CD4-positive, alpha-beta T cell (primary cell): Measurements from ENCODE around the gene SEC24A. TPM values are rescaled to one million over a fixed set of nuclear protein-coding genes. Genes with fewer than 3 reads are reported as not detected.

ENCODE experiments used
- ATAC-seq: fragments of 200-7000 bp; cut with Tn5 transposase; one replicate; pipeline ENCODE4 v1.10.0; 2022; ENCODE audit warnings: mild to moderate bottlenecking; ENCODE audit not compliant: poor library complexity
- CTCF ChIA-PET: fragments of 350-600 bp; sonication (Branson Sonifier 250); formaldehyde crosslinking; loops from one replicate; lab custom pipeline; 2021; ENCODE audit warnings: antibody characterized with exemption, inconsistent platforms; lab: Charles Lee
- POLR2A ChIA-PET: fragments of 350-600 bp; sonication (Branson Sonifier 250); formaldehyde crosslinking; loops from one replicate; lab custom pipeline; 2021; ENCODE audit warnings: antibody characterized with exemption, inconsistent platforms; lab: Charles Lee
- DNase-seq, 14 experiments: peaks; one replicate each; pipeline ENCODE4 v3.0.0-alpha.2; 2013 to 2020; ENCODE audit warnings: mixed read lengths in 2 of 14
- H3K27ac ChIP-seq, 2 donors: one replicate each; pipeline versions ENCODE4 v1.5.1 to v1.7.0; 2013; ENCODE audit warnings: low read length in 2 of 2, low read depth in 1 of 2, mild to moderate bottlenecking in 1 of 2
- H3K27me3 ChIP-seq, 2 experiments: 1 replicate in 1 of 2; 2 replicates in 1 of 2; pipeline versions ENCODE4 v1.6.1 to v1.7.0; 2013; ENCODE audit warnings: low read length in 2 of 2, control low read depth in 1 of 2, mild to moderate bottlenecking in 1 of 2, moderate library complexity in 1 of 2; ENCODE audit not compliant: insufficient read depth in 2 of 2, control insufficient read depth in 1 of 2
- H3K36me3 ChIP-seq: one replicate; pipeline ENCODE4 v1.6.1; 2013; ENCODE audit warnings: low read length, control low read depth; ENCODE audit not compliant: insufficient read depth
- H3K4me1 ChIP-seq: one replicate; pipeline ENCODE4 v1.6.1; 2013; ENCODE audit warnings: low read length, control low read depth; ENCODE audit not compliant: insufficient read depth
- H3K4me3 ChIP-seq: one replicate; pipeline ENCODE4 v1.5.1; 2013; ENCODE audit warnings: mild to moderate bottlenecking, low read length, moderate library complexity
- H3K9me3 ChIP-seq, 2 experiments: 1 replicate in 1 of 2; 2 replicates in 1 of 2; pipeline versions ENCODE4 v1.6.1 to v1.7.0; 2013; ENCODE audit warnings: low read length in 2 of 2, mild to moderate bottlenecking in 2 of 2, control low read depth in 1 of 2, moderate library complexity in 1 of 2; ENCODE audit not compliant: control insufficient read depth in 1 of 2, insufficient read depth in 1 of 2
- H3K27ac Mint-ChIP-seq: one replicate; pipeline ENCODE4 v1.8.0; 2020; ENCODE audit warnings: mixed read lengths
- H3K27me3 Mint-ChIP-seq: one replicate; pipeline ENCODE4 v1.8.0; 2021; ENCODE audit warnings: mixed read lengths
- H3K36me3 Mint-ChIP-seq: one replicate; pipeline ENCODE4 v1.8.0; 2021; ENCODE audit warnings: low read depth, mixed read lengths
- H3K4me1 Mint-ChIP-seq: one replicate; pipeline ENCODE4 v1.8.0; 2021; ENCODE audit warnings: low read depth, mixed read lengths
- H3K4me3 Mint-ChIP-seq: one replicate; pipeline ENCODE4 v1.8.0; 2020; ENCODE audit warnings: mild to moderate bottlenecking, mixed read lengths
- H3K9me3 Mint-ChIP-seq: one replicate; pipeline ENCODE4 v1.8.0; 2020; ENCODE audit warnings: mixed read lengths
- intact Hi-C, 2 experiments: fragments of 100-400 bp; cut with DNase I in 1 of 2; cut with micrococcal nuclease in 1 of 2; formaldehyde crosslinking; loops; one replicate each; pipeline versions ENCODE4 v1.15.1 to v1.9.0; 2023 to 2025; cut with DNase I, micrococcal nuclease
- total RNA-seq, 174 experiments: library from RNA in 2 of 174; stranded (reverse) in 2 of 174; gene quantifications; one replicate each; pipeline ENCODE4 v1.2.3 and lab custom pipeline; 2021 to 2026
- TF ChIP-seq, protein P1 (sequence below): fragments of 200-600 bp; IDR thresholded peaks from one replicate; pipeline ENCODE4 v1.8.0; 2022; ENCODE audit warnings: antibody characterized with exemption, mild to moderate bottlenecking

Gene SEC24A
- total RNA-seq, 2 experiments from 2014 or later = 11.7 to 12.3 TPM

DNA sequence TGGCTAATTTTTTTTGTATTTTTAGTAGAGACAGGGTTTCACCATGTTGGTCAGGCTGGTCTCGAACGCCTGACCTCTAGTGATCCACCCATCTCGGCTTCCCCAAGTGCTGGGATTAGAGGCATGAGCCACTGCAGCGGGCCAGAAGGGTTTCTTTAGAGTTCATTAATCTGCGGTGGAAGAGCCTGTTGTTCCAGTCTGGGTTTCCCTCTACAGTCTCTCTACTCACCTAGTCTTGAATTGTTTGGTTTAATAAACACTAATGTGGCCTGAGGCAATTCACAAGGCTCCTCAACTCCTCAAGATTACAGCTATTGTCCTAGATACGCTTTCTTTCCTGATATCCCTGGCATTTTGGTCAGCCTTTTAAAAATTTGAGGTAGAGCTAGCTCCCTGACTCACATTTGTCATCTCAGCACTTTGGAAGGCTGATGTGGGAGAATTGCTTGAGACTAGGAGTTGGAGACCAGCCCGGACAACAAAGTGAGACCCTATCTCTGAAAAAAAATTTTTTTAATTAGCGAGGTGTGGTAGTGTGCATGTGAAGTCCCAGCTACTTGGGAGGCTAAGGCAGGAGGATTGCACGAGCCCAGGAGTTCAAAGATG lies 11.4 kb upstream of the SEC24A start:
- H3K36me3 Mint-ChIP-seq = peaks cover 4% of the 10 kb centered on the region
- H3K4me3 Mint-ChIP-seq = no peak overlapping the region
- Histone ChIP-seq H3K36me3 (no peaks in the 10 kb centered on the region), H3K9me3 (no peaks in the 10 kb centered on the region), H3K27me3 (no peaks in the 10 kb centered on the region), H3K4me1 (peaks cover 8% of the 10 kb centered on the region), H3K27ac (no peak overlapping the region), H3K4me3 (no peak overlapping the region)
- ATAC-seq (no peak), DNase-seq (no peak)
- peaks cover 11% of the 10 kb centered on the region for H3K4me1 Mint-ChIP-seq
- H3K9me3 Mint-ChIP-seq = no peaks in the 10 kb centered on the region
- POLR2A ChIA-PET = interaction anchor here (0.6 to 1.4 kb wide), 2 partner anchors 11 to 91 kb away, joined by 3 to 5 read pairs; partner anchors contain the start of gene SEC24A
- intact Hi-C loops = no loop called here
- no peaks in the 10 kb centered on the region for H3K27me3 Mint-ChIP-seq
- TF ChIP-seq, protein P1, sequence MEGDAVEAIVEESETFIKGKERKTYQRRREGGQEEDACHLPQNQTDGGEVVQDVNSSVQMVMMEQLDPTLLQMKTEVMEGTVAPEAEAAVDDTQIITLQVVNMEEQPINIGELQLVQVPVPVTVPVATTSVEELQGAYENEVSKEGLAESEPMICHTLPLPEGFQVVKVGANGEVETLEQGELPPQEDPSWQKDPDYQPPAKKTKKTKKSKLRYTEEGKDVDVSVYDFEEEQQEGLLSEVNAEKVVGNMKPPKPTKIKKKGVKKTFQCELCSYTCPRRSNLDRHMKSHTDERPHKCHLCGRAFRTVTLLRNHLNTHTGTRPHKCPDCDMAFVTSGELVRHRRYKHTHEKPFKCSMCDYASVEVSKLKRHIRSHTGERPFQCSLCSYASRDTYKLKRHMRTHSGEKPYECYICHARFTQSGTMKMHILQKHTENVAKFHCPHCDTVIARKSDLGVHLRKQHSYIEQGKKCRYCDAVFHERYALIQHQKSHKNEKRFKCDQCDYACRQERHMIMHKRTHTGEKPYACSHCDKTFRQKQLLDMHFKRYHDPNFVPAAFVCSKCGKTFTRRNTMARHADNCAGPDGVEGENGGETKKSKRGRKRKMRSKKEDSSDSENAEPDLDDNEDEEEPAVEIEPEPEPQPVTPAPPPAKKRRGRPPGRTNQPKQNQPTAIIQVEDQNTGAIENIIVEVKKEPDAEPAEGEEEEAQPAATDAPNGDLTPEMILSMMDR = no peak
- CTCF ChIA-PET = no interaction called here
- no peak overlapping the region for H3K27ac Mint-ChIP-seq

DNA sequence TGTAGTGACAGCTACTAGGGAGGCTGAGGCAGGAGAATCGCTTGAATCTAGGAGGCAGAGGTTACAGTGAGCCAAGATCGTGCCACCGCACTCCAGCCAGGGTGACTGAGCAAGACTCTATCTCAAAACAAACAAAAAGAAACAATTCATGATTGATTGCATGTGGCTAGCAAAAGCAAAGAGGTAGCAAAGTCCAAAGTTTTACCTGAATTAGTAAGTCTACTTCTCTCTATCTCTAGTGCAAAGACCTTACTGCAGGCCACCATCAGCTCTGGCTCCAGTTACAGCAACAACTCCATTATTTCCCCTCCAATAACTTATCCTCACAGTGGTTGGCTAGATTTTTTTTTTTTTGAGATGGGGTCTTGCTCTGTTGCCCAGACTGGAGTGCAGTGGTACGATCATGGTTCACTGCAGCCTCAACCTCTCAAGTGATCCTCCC lies 9.8 kb upstream of the SEC24A start:
- TF ChIP-seq, protein P1 = no peak
- Mint-ChIP-seq H3K9me3 (no peaks in the 10 kb centered on the region), H3K36me3 (no peaks in the 10 kb centered on the region), H3K27me3 (no peaks in the 10 kb centered on the region), H3K4me3 (no peak overlapping the region), H3K27ac (no peak overlapping the region), H3K4me1 (peaks cover 6% of the 10 kb centered on the region)
- Histone ChIP-seq H3K36me3 (no peaks in the 10 kb centered on the region), H3K4me3 (no peak overlapping the region), H3K27me3 (no peaks in the 10 kb centered on the region), H3K4me1 (no peaks in the 10 kb centered on the region), H3K9me3 (no peaks in the 10 kb centered on the region), H3K27ac (no peak overlapping the region)
- ATAC-seq (no peak), DNase-seq (no peak)
- ChIA-PET POLR2A (interaction anchor here (1.4 kb wide), 1 partner anchor 9 kb away, joined by 3 read pairs; no protein-coding TSS in a partner anchor), CTCF (no interaction called here)
- intact Hi-C loops = no loop called here

DNA sequence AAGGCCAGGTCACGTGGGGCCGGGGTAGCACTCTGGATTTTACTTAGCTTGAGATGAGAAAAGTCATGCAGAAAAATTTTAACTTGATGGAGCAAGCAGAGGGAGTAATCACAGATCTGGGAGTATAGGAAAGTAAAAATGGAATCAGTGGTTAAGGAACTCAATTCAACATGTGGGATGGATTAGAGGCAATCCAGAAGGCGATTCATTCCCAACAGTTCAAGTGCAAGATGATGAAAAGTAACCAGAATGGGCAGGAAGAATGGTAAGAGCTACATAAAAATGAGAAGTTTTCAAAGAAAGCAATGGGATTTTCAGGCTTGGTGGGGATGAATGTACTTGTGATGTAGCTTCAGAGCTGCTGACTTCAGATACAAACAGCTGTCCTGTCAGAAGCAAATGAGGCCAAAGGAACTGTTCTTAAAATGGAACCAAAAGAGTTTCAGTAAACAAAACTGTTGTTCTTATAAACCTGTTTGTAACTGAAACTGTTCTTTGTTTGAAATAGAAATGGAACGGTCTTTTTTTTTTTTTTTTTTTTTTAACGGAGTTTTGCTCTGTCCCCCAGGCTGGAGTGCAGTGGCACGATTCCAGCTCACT lies 5.6 kb upstream of the SEC24A start:
- peaks cover 6% of the 10 kb centered on the region for H3K4me1 Mint-ChIP-seq
- TF ChIP-seq, protein P1 = no peak
- intact Hi-C loops = loop anchor here in 1 of 2 experiments (10.0 kb wide), 1 partner anchor 1588 kb away; the partner anchor contains the start of gene HSPA4
- POLR2A ChIA-PET = no interaction called here
- H3K9me3 Mint-ChIP-seq = no peaks in the 10 kb centered on the region
- no peak overlapping the region for H3K4me3 Mint-ChIP-seq
- no peaks in the 10 kb centered on the region for H3K9me3 ChIP-seq
- peaks cover 2% of the 10 kb centered on the region for H3K36me3 Mint-ChIP-seq
- peaks cover 10% of the 10 kb centered on the region for H3K4me1 ChIP-seq
- no peaks in the 10 kb centered on the region for H3K27me3 ChIP-seq
- H3K4me3 ChIP-seq = no peak overlapping the region
- H3K27ac ChIP-seq = no peak overlapping the region
- CTCF ChIA-PET = no interaction called here
- H3K27me3 Mint-ChIP-seq = no peaks in the 10 kb centered on the region
- DNase-seq (no peak), ATAC-seq (no peak)
- H3K36me3 ChIP-seq = no peaks in the 10 kb centered on the region
- H3K27ac Mint-ChIP-seq = no peak overlapping the region
